ENCODE data around the gene ZAR1L. TPM values are rescaled to one million over a fixed set of nuclear protein-coding genes. Genes with fewer than 3 reads are reported as not detected.

ZAR1L gene
- total and polyA plus RNA-seq, 5 donors from 2014 or later, result 0.16 TPM; not detected in 4

- H3K27ac Mint-ChIP-seq, result no peak overlapping the region
- no peaks in the 10 kb centered on the region for H3K4me1 ChIP-seq (ENCODE audit: control insufficient read depth, insufficient read depth, low read length, poor library complexity, severe bottlenecking)
- no peaks in the 10 kb centered on the region for H3K27me3 ChIP-seq (ENCODE audit: control insufficient read depth, insufficient read depth, low read length)
- H3K36me3 ChIP-seq (ENCODE audit: control insufficient read depth, insufficient read depth, low read length), result no peaks in the 10 kb centered on the region
- DNase-seq (no peak), ATAC-seq (ENCODE audit: low read depth in 2 of 2) (no peak)
- H3K9me3 ChIP-seq (ENCODE audit: control insufficient read depth in 2 of 2, low read length in 2 of 2), result no peaks in the 10 kb centered on the region
- peaks cover 8% of the 10 kb centered on the region for H3K27me3 Mint-ChIP-seq
- H3K36me3 Mint-ChIP-seq, result no peaks in the 10 kb centered on the region
- no peak overlapping the region for H3K27ac ChIP-seq (ENCODE audit: insufficient read depth, low read length, poor library complexity, severe bottlenecking)
- H3K4me3 ChIP-seq (ENCODE audit: low read depth, low read length), result no peak overlapping the region
- no peak overlapping the region for H3K4me3 Mint-ChIP-seq
- H3K9me3 Mint-ChIP-seq, result peaks cover 0 to 2% (median 0%) of the 10 kb centered on the region in 7 donors
- no peaks in the 10 kb centered on the region for H3K4me1 Mint-ChIP-seq
Measured at GRCh38 chr13:32278426-32278825, 36.7 kb downstream of the ZAR1L start.

DNA sequence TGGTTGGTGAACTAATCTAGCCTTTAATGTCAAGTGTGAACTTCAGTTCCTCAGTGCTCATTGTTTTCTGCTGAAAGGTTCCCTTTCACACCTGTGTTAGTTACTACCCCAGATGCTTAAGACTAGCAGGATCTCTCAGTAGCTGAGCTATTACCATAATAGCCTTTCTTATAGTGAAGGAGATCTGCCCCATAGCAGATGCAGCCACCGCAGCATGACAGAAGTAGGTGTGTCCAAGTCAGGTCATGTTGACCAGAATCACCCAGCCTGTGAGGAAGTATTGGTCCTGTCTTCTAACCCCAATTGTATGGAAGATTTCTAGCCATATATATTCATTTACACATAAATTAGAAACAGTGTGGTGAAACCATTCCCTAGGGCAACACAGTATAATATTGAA is 37.3 kb downstream of the ZAR1L start:
- Mint-ChIP-seq H3K36me3 (no peaks in the 10 kb centered on the region), H3K4me3 (no peak overlapping the region), H3K9me3 (peaks cover 0 to 2% (median 0%) of the 10 kb centered on the region in 7 donors), H3K27ac (no peak overlapping the region), H3K4me1 (no peaks in the 10 kb centered on the region), H3K27me3 (peaks cover 8% of the 10 kb centered on the region)
- Histone ChIP-seq H3K4me1 (ENCODE audit: control insufficient read depth, insufficient read depth, low read length, poor library complexity, severe bottlenecking) (no peaks in the 10 kb centered on the region), H3K9me3 (ENCODE audit: control insufficient read depth in 2 of 2, low read length in 2 of 2) (no peaks in the 10 kb centered on the region), H3K36me3 (ENCODE audit: control insufficient read depth, insufficient read depth, low read length) (no peaks in the 10 kb centered on the region), H3K27ac (ENCODE audit: insufficient read depth, low read length, poor library complexity, severe bottlenecking) (no peak overlapping the region), H3K4me3 (ENCODE audit: low read depth, low read length) (no peak overlapping the region), H3K27me3 (ENCODE audit: control insufficient read depth, insufficient read depth, low read length) (no peaks in the 10 kb centered on the region)
- ATAC-seq (ENCODE audit: low read depth in 2 of 2), result no peak
- no peak for DNase-seq

- Mint-ChIP-seq H3K4me3 (no peak overlapping the region), H3K9me3 (peaks cover 0 to 1% (median 0%) of the 10 kb centered on the region in 7 donors), H3K36me3 (no peaks in the 10 kb centered on the region), H3K4me1 (no peaks in the 10 kb centered on the region), H3K27ac (no peak overlapping the region), H3K27me3 (peaks cover 4% of the 10 kb centered on the region)
- DNase-seq (no peak), ATAC-seq (ENCODE audit: low read depth in 2 of 2) (no peak)
- Histone ChIP-seq H3K9me3 (ENCODE audit: control insufficient read depth in 2 of 2, low read length in 2 of 2) (no peaks in the 10 kb centered on the region), H3K4me1 (ENCODE audit: control insufficient read depth, insufficient read depth, low read length, poor library complexity, severe bottlenecking) (no peaks in the 10 kb centered on the region), H3K4me3 (ENCODE audit: low read depth, low read length) (no peak overlapping the region), H3K36me3 (ENCODE audit: control insufficient read depth, insufficient read depth, low read length) (no peaks in the 10 kb centered on the region), H3K27me3 (ENCODE audit: control insufficient read depth, insufficient read depth, low read length) (no peaks in the 10 kb centered on the region), H3K27ac (ENCODE audit: insufficient read depth, low read length, poor library complexity, severe bottlenecking) (no peak overlapping the region)
Measured at GRCh38 chr13:32272021-32272683, 43.0 kb downstream of the ZAR1L start.

DNA sequence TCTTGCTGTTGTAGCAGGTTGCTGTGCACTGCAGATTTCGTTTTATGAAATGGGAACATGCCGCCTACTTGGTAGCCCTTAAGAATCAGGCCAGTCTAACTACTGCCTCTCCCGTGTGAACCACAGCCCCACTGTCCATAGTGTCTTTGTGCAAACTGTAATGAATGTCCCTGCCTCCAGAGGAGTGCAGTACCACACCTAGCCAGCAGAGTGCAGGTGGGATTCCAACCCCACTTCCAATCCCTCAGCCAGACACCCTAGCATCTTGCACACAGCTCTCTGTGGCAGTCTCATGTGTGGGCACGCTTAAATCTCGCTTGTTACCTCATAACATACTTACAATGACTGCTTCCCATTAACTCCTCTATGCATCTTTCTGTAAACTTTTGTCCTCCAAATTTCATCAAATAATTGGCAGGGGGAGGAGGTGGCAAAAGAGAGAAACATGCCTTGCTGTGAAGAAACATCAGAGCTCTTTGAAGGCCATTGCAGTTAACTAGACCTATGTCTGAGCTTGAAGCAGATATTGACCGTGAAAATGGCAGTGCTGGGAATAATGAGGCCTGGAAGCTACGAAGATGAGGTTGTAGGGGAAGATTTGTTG is 47.2 kb downstream of the ZAR1L start:
- H3K4me3 Mint-ChIP-seq, result no peak overlapping the region

DNA sequence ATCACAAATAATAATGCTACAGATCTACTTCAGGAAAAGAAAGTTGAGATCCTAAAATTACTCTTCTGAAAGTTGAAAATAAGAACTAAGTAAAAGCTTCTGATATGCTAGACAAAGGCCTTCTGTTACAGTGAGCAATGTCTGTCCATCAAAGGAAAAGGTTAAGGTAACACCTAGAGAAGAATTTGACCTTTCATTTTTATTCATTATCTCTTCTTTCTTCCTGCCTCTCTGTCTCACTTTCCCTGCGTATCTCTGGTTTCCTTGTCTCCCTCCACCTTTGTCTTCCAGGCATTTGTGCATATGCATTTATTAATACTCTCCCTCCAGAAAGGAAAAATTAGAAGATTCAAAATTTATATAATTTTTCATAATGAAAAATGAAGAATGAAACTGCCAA is 49.0 kb downstream of the ZAR1L start:
- Histone ChIP-seq H3K9me3 (ENCODE audit: control insufficient read depth in 2 of 2, low read length in 2 of 2) (no peaks in the 10 kb centered on the region), H3K27me3 (ENCODE audit: control insufficient read depth, insufficient read depth, low read length) (no peaks in the 10 kb centered on the region), H3K36me3 (ENCODE audit: control insufficient read depth, insufficient read depth, low read length) (no peaks in the 10 kb centered on the region), H3K4me1 (ENCODE audit: control insufficient read depth, insufficient read depth, low read length, poor library complexity, severe bottlenecking) (no peaks in the 10 kb centered on the region), H3K4me3 (ENCODE audit: low read depth, low read length) (no peak overlapping the region), H3K27ac (ENCODE audit: insufficient read depth, low read length, poor library complexity, severe bottlenecking) (no peak overlapping the region)
- DNase-seq, result no peak
- Mint-ChIP-seq H3K4me3 (no peak overlapping the region), H3K27ac (no peak overlapping the region), H3K36me3 (no peaks in the 10 kb centered on the region), H3K27me3 (peaks cover 4% of the 10 kb centered on the region), H3K9me3 (peaks cover 0 to 1% (median 0%) of the 10 kb centered on the region in 7 donors), H3K4me1 (no peaks in the 10 kb centered on the region)
- no peak for ATAC-seq (ENCODE audit: low read depth in 2 of 2)

More for the DNA sequence above, 47.2 kb downstream of the ZAR1L start:
- H3K9me3 ChIP-seq (ENCODE audit: control insufficient read depth in 2 of 2, low read length in 2 of 2), result no peaks in the 10 kb centered on the region
- peaks cover 0 to 1% (median 0%) of the 10 kb centered on the region in 7 donors for H3K9me3 Mint-ChIP-seq
- H3K36me3 ChIP-seq (ENCODE audit: control insufficient read depth, insufficient read depth, low read length), result no peaks in the 10 kb centered on the region
- H3K4me1 ChIP-seq (ENCODE audit: control insufficient read depth, insufficient read depth, low read length, poor library complexity, severe bottlenecking), result no peaks in the 10 kb centered on the region
- H3K4me3 ChIP-seq (ENCODE audit: low read depth, low read length), result no peak overlapping the region
- ATAC-seq (ENCODE audit: low read depth in 2 of 2), result peak; percentile 56 to 75
- no peaks in the 10 kb centered on the region for H3K27me3 ChIP-seq (ENCODE audit: control insufficient read depth, insufficient read depth, low read length)
- no peak overlapping the region for H3K27ac ChIP-seq (ENCODE audit: insufficient read depth, low read length, poor library complexity, severe bottlenecking)
- no peaks in the 10 kb centered on the region for H3K4me1 Mint-ChIP-seq
- DNase-seq, result peak; percentile 7 to 50 (median 33)
- no peak overlapping the region for H3K27ac Mint-ChIP-seq
- no peaks in the 10 kb centered on the region for H3K36me3 Mint-ChIP-seq
- H3K27me3 Mint-ChIP-seq, result peaks cover 4% of the 10 kb centered on the region

GRCh38 chr13:32265726-32266125 is 49.4 kb downstream of the ZAR1L start:
- DNase-seq, result no peak
- Histone ChIP-seq H3K9me3 (ENCODE audit: control insufficient read depth in 2 of 2, low read length in 2 of 2) (no peaks in the 10 kb centered on the region), H3K36me3 (ENCODE audit: control insufficient read depth, insufficient read depth, low read length) (no peaks in the 10 kb centered on the region), H3K4me1 (ENCODE audit: control insufficient read depth, insufficient read depth, low read length, poor library complexity, severe bottlenecking) (no peaks in the 10 kb centered on the region), H3K4me3 (ENCODE audit: low read depth, low read length) (no peak overlapping the region), H3K27ac (ENCODE audit: insufficient read depth, low read length, poor library complexity, severe bottlenecking) (no peak overlapping the region), H3K27me3 (ENCODE audit: control insufficient read depth, insufficient read depth, low read length) (no peaks in the 10 kb centered on the region)
- H3K4me1 Mint-ChIP-seq, result no peaks in the 10 kb centered on the region
- no peak for ATAC-seq (ENCODE audit: low read depth in 2 of 2)
- no peaks in the 10 kb centered on the region for H3K36me3 Mint-ChIP-seq
- no peak overlapping the region for H3K4me3 Mint-ChIP-seq
- no peaks in the 10 kb centered on the region for H3K9me3 Mint-ChIP-seq
- no peak overlapping the region for H3K27ac Mint-ChIP-seq
- H3K27me3 Mint-ChIP-seq, result peaks cover 4% of the 10 kb centered on the region

DNA sequence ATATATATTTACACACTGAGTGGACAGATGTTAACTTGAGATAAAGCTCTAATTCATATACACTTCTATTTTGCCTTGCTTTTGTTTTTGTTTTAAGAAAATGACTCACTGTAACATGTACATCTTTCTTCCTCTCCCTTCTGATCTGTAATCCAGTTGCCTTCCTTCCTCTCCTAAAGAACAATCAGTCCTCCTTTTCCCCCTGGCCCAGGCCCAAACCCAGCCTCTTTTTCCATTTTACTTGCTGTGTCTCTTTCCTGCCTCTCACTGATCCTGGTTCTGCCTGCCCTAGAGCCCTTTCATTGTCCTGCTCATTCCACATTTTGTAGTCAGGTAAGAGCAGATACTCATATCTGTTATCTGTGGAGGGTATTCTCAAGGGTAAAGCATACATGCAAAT is 50.8 kb downstream of the ZAR1L start:
- Histone ChIP-seq H3K36me3 (ENCODE audit: control insufficient read depth, insufficient read depth, low read length) (no peaks in the 10 kb centered on the region), H3K4me3 (ENCODE audit: low read depth, low read length) (no peak overlapping the region), H3K27ac (ENCODE audit: insufficient read depth, low read length, poor library complexity, severe bottlenecking) (no peak overlapping the region), H3K9me3 (ENCODE audit: control insufficient read depth in 2 of 2, low read length in 2 of 2) (no peaks in the 10 kb centered on the region), H3K27me3 (ENCODE audit: control insufficient read depth, insufficient read depth, low read length) (no peaks in the 10 kb centered on the region), H3K4me1 (ENCODE audit: control insufficient read depth, insufficient read depth, low read length, poor library complexity, severe bottlenecking) (no peaks in the 10 kb centered on the region)
- H3K4me3 Mint-ChIP-seq, result no peak overlapping the region
- H3K36me3 Mint-ChIP-seq, result no peaks in the 10 kb centered on the region
- H3K9me3 Mint-ChIP-seq, result no peaks in the 10 kb centered on the region
- peaks cover 8% of the 10 kb centered on the region for H3K27me3 Mint-ChIP-seq
- DNase-seq (no peak), ATAC-seq (ENCODE audit: low read depth in 2 of 2) (no peak)
- no peaks in the 10 kb centered on the region for H3K4me1 Mint-ChIP-seq
- no peak overlapping the region for H3K27ac Mint-ChIP-seq

- Histone ChIP-seq H3K4me3 (ENCODE audit: low read depth, low read length) (no peak overlapping the region), H3K27me3 (ENCODE audit: control insufficient read depth, insufficient read depth, low read length) (peaks cover 3% of the 10 kb centered on the region), H3K36me3 (ENCODE audit: control insufficient read depth, insufficient read depth, low read length) (no peaks in the 10 kb centered on the region), H3K27ac (ENCODE audit: insufficient read depth, low read length, poor library complexity, severe bottlenecking) (no peak overlapping the region), H3K4me1 (ENCODE audit: control insufficient read depth, insufficient read depth, low read length, poor library complexity, severe bottlenecking) (no peaks in the 10 kb centered on the region), H3K9me3 (ENCODE audit: control insufficient read depth in 2 of 2, low read length in 2 of 2) (no peaks in the 10 kb centered on the region)
- H3K36me3 Mint-ChIP-seq, result no peaks in the 10 kb centered on the region
- no peaks in the 10 kb centered on the region for H3K4me1 Mint-ChIP-seq
- H3K27ac Mint-ChIP-seq, result no peak overlapping the region
- ATAC-seq (ENCODE audit: low read depth in 2 of 2) (no peak), DNase-seq (no peak)
- peaks cover 7% of the 10 kb centered on the region for H3K27me3 Mint-ChIP-seq
- no peak overlapping the region for H3K4me3 Mint-ChIP-seq
- H3K9me3 Mint-ChIP-seq, result no peaks in the 10 kb centered on the region
Measured at GRCh38 chr13:32262619-32263018, 52.5 kb downstream of the ZAR1L start.

All from CD4-positive, CD25-positive, alpha-beta regulatory T cell (primary cell).